Fibroblast of the conjunctiva (primary cell): Measurements from ENCODE around the gene TMEM263.
"Not testable (repeated sequence)": the region's sequence is repeated elsewhere in the genome, so short reads cannot be mapped to it uniquely, and the experiment has no call there.

ENCODE experiments used
- DNase-seq: peaks from one replicate; pipeline ENCODE4 v3.0.0-alpha.2; 2010; ENCODE audit warnings: low read depth

TMEM263 gene

GRCh38 chr12:106986625-106987389 lies 31.1 kb downstream of the TMEM263 start, which contains the start of gene MTERF2:
Gene MTERF2, minus strand, starts transcription at chr12:106987146. Its CDS starts 8,432 bp downstream, at chr12:106978714.
- DNase-seq = peak; percentile 89

DNA sequence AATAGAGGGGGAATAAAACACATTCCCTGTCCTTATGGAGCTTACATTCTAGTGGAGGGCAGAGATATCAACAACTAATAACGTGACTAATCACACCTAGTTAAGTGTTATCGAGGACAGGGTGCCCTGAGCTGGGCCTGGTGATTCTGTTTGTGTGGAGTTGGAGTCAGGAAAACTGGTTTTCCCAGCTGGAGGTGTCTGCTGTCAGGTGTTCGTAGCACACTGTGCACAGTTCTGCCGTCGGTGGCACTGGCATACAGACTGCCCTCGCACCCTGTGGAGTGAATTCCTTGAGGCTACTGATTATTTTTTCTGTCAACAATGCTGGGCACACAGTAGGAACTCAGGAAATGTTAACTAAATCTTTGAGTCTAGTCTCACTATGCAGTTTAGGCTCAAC lies 32.1 kb downstream of the TMEM263 start:
- no peak for DNase-seq

DNA sequence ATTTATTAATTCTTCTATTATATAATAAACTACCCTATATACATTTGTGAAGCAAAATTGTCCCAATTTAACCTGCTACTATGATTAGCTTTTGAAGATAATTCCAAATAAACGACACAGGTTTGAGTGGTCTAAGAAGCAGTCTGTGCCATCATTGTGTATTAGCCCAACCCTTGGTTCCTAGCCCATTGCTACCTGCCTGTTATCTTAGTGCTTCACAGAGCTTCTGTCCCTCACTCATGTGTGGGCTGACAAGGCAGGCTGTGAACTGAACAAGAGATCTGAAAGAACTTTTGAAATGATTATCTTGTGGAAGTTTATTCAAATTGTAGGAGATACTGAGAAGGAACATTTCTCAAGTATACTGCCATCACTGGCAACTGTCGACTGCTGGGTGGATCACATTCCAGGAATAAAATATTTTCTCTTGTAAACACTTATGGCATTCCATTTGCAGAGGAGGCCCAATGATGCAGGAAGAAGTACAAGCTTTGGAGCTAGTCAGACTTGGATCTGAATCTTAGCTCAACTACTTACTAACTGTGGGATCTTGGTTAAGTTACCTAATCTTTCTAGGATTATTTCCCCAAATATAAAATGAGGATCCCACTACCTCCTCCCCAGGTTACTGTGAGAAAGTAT lies 39.0 kb downstream of the TMEM263 start:
- no peak for DNase-seq

GRCh38 chr12:106996102-106996501 lies 40.4 kb downstream of the TMEM263 start:
- not testable (repeated sequence) for DNase-seq

- no peak for DNase-seq
Measured at GRCh38 chr12:106997916-106998315, 42.2 kb downstream of the TMEM263 start.

- no peak for DNase-seq
Measured at GRCh38 chr12:106999446-106999845, 43.7 kb downstream of the TMEM263 start.

DNA sequence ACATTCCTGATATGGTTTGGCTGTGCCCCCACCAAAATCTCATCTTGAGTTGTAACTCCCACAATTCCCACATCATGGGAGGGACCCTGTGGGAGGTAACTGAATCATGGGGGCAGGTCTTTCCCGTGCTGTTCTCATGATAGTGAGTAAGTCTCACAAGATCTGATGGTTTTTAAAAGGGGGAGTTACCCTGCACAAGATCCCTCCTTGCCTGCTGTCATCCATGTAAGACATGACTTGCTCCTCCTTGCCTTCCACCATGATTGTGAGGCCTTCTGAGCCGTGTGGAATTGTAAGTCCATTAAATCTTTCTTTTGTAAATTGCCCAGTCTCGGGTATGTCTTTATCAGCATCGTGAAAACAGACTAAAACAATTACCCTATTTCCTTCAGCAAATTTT lies 47.0 kb downstream of the TMEM263 start:
- DNase-seq = not testable (repeated sequence)

GRCh38 chr12:107007411-107007810 lies 51.7 kb downstream of the TMEM263 start:
- DNase-seq = no peak

- no peak for DNase-seq
Measured at GRCh38 chr12:107011519-107011918, 55.8 kb downstream of the TMEM263 start.

GRCh38 chr12:107012736-107013425 lies 57.2 kb downstream of the TMEM263 start:
- DNase-seq = no peak

DNA sequence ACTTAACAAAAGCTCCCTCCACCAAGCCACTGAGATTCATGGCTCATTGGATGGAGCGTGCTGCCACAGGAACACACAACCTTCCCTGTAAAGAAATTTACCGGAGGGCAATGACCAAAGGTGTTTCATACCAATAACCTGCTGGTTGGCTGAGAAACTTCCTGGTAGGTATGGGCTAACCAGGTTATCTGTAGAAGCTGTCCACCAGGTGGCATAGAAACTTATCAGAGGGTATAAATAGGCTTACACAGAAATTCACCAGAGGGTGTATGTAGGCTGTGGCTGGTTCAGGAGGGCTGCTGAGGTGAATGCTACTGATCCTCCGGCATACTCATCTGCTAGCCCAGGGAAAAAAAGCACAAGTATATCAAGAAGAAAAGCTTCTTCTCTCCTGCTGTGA lies 58.3 kb downstream of the TMEM263 start:
- DNase-seq = no peak

- DNase-seq = no peak
Measured at GRCh38 chr12:107017042-107017441, 61.3 kb downstream of the TMEM263 start.

GRCh38 chr12:107019546-107019945 lies 63.8 kb downstream of the TMEM263 start:
- DNase-seq = no peak
